Tibial nerve (tissue), 4 donors: ENCODE results near the gene GPX4. TPM values are rescaled to one million over a fixed set of nuclear protein-coding genes. Genes with fewer than 3 reads are reported as not detected.

Source experiments
- DNase-seq, 2 donors: peaks; one replicate each; pipeline ENCODE4 v3.0.0-alpha.2; 2019; ENCODE audit warnings: low spot score in 2 of 2
- H3K27ac ChIP-seq, 4 donors: fragments of 200-600 bp; sonication (generic) in 3 of 4; one replicate each; pipeline ENCODE4 v1.5.1; 2017 to 2019; ENCODE audit warnings: mild to moderate bottlenecking in 1 of 4
- H3K27me3 ChIP-seq, 2 donors: fragments of 200-600 bp; sonication (generic) in 1 of 2; one replicate each; pipeline versions ENCODE4 v1.5.1 to v1.6.0; 2017 to 2019
- H3K36me3 ChIP-seq, 3 donors: fragments of 200-600 bp; sonication (generic); one replicate each; pipeline ENCODE4 v1.5.1; 2018 to 2019
- H3K4me1 ChIP-seq, 4 donors: fragments of 200-600 bp; sonication (generic) in 3 of 4; one replicate each; pipeline ENCODE4 v1.5.1; 2017 to 2019
- H3K4me3 ChIP-seq, 4 donors: fragments of 200-600 bp; sonication (generic) in 3 of 4; one replicate each; pipeline ENCODE4 v1.5.1; 2017 to 2019; ENCODE audit warnings: mild to moderate bottlenecking in 1 of 4, moderate library complexity in 1 of 4
- H3K9me3 ChIP-seq, 4 donors: fragments of 200-600 bp; sonication (generic) in 3 of 4; one replicate each; pipeline ENCODE4 v1.5.1; 2017 to 2019
- CTCF ChIP-seq, 5 experiments: fragments of 200-600 bp in 3 of 5; fragments of 450-650 bp in 2 of 5; sonication (generic) in 3 of 5; IDR thresholded peaks; one replicate each; pipeline ENCODE4 v1.5.1; 2016 to 2019; ENCODE audit warnings: antibody characterized with exemption in 5 of 5, mild to moderate bottlenecking in 3 of 5, moderate library complexity in 2 of 5
- EP300 ChIP-seq, 2 donors: sonication (generic); formaldehyde crosslinking; IDR thresholded peaks; one replicate each; pipeline ENCODE4 v1.6.1; 2017; ENCODE audit warnings: antibody characterized with exemption in 2 of 2, mild to moderate bottlenecking in 1 of 2
- POLR2A ChIP-seq, 2 donors: fragments of 450-650 bp; IDR thresholded peaks; one replicate each; pipeline ENCODE4 v1.6.1; 2017; ENCODE audit warnings: antibody characterized with exemption in 2 of 2, mild to moderate bottlenecking in 2 of 2, moderate library complexity in 2 of 2
- WGBS, 2 donors: methylation state at CpG; one replicate each; pipeline ENCODE4 v1.1.5; 2018; 5-methylcytosine and 5-hydroxymethylcytosine counted together
- total RNA-seq, 4 donors: library from RNA; depleted of rRNA; stranded (reverse); fragments of >200 nt; gene quantifications; one replicate each; pipeline ENCODE4 v1.1.0, GENCODE V29; 2016

The GPX4 gene
- total RNA-seq, 4 donors from 2014 or later: 337 to 518 (median 493) TPM

GRCh38 chr19:1149259-1150045 lies 45.7 kb downstream of the GPX4 start:
- no peak for TF ChIP-seq EP300 (IDR thresholded peaks at IDR 0.05)
- no peak for TF ChIP-seq POLR2A (IDR thresholded peaks at IDR 0.05)
- no peak for TF ChIP-seq CTCF (IDR thresholded peaks at IDR 0.05)
- H3K27me3 ChIP-seq: no peaks in the 10 kb centered on the region
- no peak for DNase-seq
- H3K4me1 ChIP-seq: peaks cover 0 to 68% (median 16%) of the 10 kb centered on the region in 4 donors
- no peak overlapping the region for H3K27ac ChIP-seq
- H3K36me3 ChIP-seq: peaks cover 0 to 72% (median 6%) of the 10 kb centered on the region in 3 donors
- no peaks in the 10 kb centered on the region for H3K9me3 ChIP-seq
- WGBS, 2 donors: 90 to 94% methylated on average over 23 to 32 of the region's 39 CpGs
- H3K4me3 ChIP-seq: no peak overlapping the region

GRCh38 chr19:1150333-1151036 lies 46.7 kb downstream of the GPX4 start:
- peaks cover 0 to 78% (median 25%) of the 10 kb centered on the region in 4 donors for H3K4me1 ChIP-seq
- no peaks in the 10 kb centered on the region for H3K27me3 ChIP-seq
- peaks cover 0 to 70% (median 6%) of the 10 kb centered on the region in 3 donors for H3K36me3 ChIP-seq
- H3K4me3 ChIP-seq: no peak overlapping the region
- H3K27ac ChIP-seq: peak overlapping the region in 1 of 4 donors; percentile 79
- H3K9me3 ChIP-seq: no peaks in the 10 kb centered on the region
- TF ChIP-seq POLR2A (IDR thresholded peaks at IDR 0.05) (no peak), EP300 (IDR thresholded peaks at IDR 0.05) (no peak)
- WGBS, 2 donors: 83 to 89% methylated on average over 27 to 30 of the region's 33 CpGs
- no peak for DNase-seq

GRCh38 chr19:1151037-1151724 lies 47.4 kb downstream of the GPX4 start:
- H3K4me3 ChIP-seq: no peak overlapping the region
- H3K9me3 ChIP-seq: no peaks in the 10 kb centered on the region
- H3K27ac ChIP-seq: peak overlapping the region in 3 of 4 donors; percentile 34 to 79 (median 41)
- 86 to 91% methylated on average over 10 of the region's 12 CpGs for WGBS, 2 donors
- H3K36me3 ChIP-seq: peaks cover 0 to 63% (median 6%) of the 10 kb centered on the region in 3 donors
- no peak for DNase-seq
- no peak for TF ChIP-seq CTCF (IDR thresholded peaks at IDR 0.05)
- no peak for TF ChIP-seq POLR2A (IDR thresholded peaks at IDR 0.05)
- TF ChIP-seq EP300 (IDR thresholded peaks at IDR 0.05): no peak
- peaks cover 0 to 85% (median 32%) of the 10 kb centered on the region in 4 donors for H3K4me1 ChIP-seq
- H3K27me3 ChIP-seq: no peaks in the 10 kb centered on the region

- no peak for DNase-seq
- TF ChIP-seq POLR2A (IDR thresholded peaks at IDR 0.05): no peak
- no peak for TF ChIP-seq CTCF (IDR thresholded peaks at IDR 0.05)
- TF ChIP-seq EP300 (IDR thresholded peaks at IDR 0.05): peak; percentile 15 to 22
- H3K4me1 ChIP-seq: peaks cover 0 to 90% (median 35%) of the 10 kb centered on the region in 4 donors
- no peaks in the 10 kb centered on the region for H3K27me3 ChIP-seq
- 76 to 81% methylated on average over 30 to 35 of the region's 35 CpGs for WGBS, 2 donors
- peak overlapping the region in 3 of 4 donors; percentile 34 to 79 (median 76) for H3K27ac ChIP-seq
- H3K9me3 ChIP-seq: no peaks in the 10 kb centered on the region
- peaks cover 0 to 54% (median 6%) of the 10 kb centered on the region in 3 donors for H3K36me3 ChIP-seq
- H3K4me3 ChIP-seq: peak overlapping the region in 1 of 4 donors; percentile 9
Measured at GRCh38 chr19:1151917-1152587, 48.3 kb downstream of the GPX4 start.
